Posterior cingulate gyrus (tissue), 11 donors: ENCODE data around the gene TBX10.
"Not testable (repeated sequence)": the region's sequence is repeated elsewhere in the genome, so short reads cannot be mapped to it uniquely, and the experiment has no call there.

Experiments
- DNase-seq, 10 donors: peaks; one replicate each; pipeline versions ENCODE4 v3.0.0 to v3.0.0-alpha.2; 2020 to 2021; ENCODE audit warnings: mixed read lengths in 3 of 10
- intact Hi-C: fragments of 100-400 bp; cut with DNase I; formaldehyde crosslinking; loops from one replicate; pipeline ENCODE4 v1.15.1; 2023

The TBX10 gene

DNA sequence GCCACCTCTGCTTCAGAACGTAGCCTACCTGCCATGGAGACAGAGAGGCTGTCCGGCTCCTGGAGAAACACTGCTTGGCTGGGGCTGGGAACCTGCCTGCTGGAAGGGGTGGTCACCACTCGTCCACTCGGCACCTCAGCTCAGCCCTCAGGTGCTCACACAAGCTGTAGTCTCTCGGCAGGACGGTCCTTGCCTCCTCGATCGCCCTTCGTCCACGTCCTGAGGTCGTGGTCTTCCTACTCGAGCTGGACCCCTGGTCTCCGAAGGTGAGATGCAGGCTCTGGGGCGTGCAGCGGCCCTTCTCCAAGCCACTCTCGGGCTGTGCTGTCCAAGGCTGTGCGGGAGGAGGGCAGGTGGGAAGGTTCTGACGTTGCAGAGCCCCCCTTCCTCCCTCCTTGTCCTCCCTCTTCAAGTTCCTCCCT, at the start of gene TBX10:
TBX10 (minus strand) TSS at position 326 of the 422 bp plus-strand sequence; CDS start at position 35, 291 bp downstream.
- DNase-seq: peak in 2 of 10 donors; percentile 60 to 76
- intact Hi-C loops: no loop called here

DNA sequence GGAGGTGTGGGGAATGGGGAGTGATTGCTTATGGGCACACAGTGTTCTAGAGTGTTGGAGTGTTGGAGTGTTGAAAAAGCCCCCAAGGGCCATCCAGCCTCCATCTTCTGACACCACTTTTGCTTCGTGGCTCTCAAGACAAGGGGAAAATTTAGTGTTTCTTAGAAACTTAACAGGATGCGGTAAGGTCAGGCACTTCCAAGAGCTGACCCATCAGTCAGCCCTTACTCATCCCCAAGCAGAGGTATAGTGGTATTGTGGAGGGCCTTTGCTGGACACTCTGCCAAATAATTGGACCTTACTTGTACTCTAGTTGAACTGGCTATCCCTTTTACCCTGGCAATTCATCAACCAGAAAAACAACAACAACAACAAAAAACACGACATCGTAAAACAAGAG, 49.6 kb upstream of the TBX10 start:
- intact Hi-C loops: no loop called here
- no peak for DNase-seq

DNA sequence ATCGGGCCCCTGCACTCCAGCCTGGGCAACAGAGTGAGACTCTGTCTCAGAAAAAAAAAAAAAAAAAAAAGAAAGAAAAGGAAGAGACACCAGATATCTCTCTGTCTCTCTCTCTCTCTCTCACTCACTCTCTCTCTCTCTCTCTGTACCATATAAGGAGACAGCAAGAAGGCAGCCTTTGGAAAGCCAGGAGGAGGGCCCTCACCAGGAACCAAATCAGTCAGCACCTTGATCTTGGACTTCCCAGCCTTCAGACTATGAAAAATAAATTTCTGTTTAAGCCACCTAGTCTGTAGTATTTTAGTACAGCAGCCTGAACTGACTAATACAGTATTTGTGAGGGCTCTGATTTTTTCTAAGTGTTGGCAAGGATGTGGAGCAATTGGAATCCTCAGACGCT, 48.4 kb upstream of the TBX10 start:
- intact Hi-C loops: no loop called here
- no peak for DNase-seq

DNA sequence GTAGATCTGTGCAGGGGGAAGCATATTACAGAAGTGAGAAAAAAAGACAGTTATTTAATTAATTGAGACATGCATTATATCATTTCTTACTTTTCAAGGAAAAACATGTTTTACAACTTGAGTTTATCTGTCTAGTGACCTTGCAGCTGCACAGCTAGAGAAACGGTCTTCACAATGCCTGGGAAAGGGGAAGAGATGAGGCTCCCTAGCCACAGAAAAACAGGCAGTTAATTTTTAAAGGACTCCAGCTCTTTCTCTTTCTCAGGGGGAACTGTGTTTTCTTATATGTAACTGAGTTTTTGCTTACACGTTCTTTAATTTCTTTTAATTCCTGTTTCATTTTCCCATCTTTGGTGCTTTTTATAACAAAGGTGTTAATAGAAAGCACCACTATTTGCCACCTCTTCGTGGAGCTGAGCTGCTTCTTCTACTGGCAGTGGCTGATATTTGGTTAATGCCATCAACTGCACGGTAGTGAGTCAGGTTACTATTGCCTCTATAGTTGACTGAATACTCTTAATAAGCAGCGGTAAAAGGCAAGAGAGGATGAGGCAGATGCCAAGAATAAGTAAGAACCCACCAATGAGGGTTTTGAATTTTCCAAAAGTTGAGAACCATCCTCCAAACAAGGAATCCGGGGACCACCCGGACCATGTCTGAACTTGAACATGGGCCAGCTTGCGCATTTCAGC, 46.2 kb upstream of the TBX10 start:
- peak in 1 of 10 donors; percentile 11 for DNase-seq

DNA sequence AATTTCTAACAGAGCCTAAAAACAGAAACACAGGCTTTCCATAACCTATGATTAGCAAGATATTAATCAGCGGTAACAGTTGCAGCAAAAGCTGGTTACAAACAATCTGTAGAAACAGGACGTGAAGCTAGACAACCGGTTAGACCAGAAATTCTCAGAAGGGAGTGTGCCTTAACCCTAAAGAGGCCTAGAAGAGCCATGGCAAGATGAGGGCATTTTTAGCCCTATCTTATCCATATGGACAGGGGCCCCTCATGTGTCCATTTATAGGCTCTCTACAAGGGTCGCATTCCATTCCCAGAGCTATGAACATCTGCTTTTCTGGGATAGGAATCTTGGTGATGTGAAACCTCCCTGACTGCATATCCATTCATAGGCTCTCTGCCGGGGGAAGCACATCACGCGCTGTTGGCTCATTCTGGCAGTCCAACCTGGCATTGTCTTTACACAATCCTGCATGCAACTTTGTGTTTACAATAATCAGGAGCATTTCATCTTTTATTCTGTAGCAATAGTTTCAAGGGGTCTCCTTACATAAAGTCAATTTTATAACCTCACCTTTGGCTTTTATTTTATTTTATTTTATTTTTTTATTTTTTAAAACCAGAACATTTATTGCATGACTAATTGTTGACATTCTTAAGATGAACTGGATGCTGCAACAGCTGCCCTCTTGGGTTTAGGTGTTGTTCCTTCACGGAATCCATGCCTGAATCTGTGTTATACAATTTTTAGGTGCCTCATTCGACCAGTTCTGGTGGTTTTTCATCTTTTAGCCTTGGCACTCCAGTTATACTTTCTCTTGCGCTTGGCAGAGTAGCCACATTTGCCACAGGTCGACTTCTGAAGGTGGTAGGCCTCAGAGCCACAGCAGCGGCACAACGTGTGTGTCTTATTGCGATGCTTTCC, 42.8 kb upstream of the TBX10 start:
- DNase-seq, intact Hi-C loops: not testable (repeated sequence)

More for the DNA sequence above, 46.2 kb upstream of the TBX10 start:
- intact Hi-C loops: not testable (repeated sequence)

DNA sequence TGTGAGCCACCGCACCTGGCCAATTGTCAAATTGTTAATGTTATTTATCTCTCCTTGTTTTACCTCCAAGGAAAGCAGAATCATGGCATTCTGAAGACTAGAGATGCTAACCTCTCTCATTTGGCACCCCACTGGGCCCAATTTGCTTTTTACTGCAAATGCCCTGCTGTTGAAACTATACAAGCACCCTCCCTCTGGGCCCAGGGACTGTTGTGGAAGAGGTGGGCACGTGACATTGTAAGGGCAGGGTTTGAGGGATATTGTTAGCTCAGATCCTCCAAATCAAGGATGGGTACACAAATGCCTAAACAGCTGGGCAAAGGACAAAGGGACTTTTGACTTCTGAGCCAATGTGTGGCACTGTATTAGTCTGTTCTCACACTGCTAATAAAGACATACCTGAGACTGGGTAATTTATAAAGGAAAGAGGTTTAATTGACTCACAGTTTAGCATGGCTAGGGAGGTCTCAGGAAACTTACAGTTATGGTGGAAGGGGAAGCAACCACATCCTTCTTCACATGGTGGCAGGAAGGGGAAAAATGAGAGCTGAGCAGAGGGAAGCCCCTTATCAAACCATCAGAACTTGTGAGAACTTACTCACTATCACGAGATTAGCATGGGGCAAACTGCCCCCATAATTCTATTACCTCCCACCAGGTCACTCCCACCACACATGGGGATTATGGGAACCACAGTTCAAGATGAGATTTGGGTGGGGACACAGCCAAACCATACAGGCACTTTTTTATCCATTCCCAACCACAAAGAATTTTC, 41.3 kb upstream of the TBX10 start:
- intact Hi-C loops: no loop called here
- DNase-seq: no peak

DNA sequence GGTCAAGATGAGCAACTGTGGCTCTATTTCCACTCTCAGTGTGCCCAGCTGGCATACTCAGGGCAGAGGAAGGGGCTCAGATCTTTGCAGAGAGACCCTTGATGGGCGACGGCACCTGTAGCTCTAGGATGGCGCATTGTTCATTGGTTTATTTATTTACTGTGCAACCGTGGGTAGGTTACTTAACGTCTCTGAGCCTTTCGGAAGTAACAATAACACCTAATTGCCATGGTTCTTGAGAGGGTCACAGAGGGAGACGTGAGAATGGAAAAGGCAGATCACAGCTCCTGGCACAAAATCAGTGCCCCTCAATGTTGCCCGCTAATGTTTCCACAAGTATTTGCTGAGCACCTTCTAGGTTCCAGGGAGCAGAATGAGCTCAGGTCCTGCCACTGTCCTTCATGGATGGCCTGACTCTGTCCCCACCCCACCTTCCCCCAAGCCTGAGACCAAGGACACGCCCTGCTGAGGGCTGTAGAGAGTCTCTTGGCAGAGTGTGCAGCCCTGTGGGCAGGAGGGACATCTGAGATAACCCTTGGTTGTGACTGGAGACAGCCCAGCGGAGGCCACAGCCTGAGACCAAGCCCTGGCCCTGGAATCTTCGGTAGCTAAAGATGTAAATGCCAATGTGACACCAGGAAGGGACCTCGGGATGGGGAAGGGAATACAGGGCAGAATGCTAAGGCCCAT, 35.6 kb upstream of the TBX10 start:
- DNase-seq: no peak
- intact Hi-C loops: no loop called here

DNA sequence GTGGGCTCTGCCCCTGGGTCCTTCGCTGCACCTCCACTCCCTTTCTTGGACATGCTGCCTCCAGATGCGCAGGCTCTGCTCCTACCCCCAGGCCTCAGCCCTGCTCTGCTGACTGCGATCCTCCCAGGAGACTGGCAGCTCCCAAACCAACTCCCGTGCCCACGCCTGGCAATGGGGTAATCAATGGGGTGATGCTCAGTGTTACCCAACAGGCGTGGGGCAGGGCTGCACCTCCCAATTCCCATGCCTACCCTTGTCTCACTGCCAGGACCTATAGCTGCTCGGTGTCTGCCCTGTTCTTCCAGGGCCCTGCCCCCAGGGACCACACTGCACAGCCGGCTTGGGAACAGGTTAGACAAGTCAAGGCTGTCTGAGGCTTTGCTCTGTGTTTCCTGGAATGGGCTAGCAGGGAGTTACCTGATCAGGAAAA, 34.9 kb upstream of the TBX10 start, which contains the start of gene ALDH3B2:
ALDH3B2 (minus strand) TSS at position 182 of the 430 bp plus-strand sequence. CDS start 7,688 bp downstream, outside the sequence.
- intact Hi-C loops: no loop called here
- DNase-seq: no peak

DNA sequence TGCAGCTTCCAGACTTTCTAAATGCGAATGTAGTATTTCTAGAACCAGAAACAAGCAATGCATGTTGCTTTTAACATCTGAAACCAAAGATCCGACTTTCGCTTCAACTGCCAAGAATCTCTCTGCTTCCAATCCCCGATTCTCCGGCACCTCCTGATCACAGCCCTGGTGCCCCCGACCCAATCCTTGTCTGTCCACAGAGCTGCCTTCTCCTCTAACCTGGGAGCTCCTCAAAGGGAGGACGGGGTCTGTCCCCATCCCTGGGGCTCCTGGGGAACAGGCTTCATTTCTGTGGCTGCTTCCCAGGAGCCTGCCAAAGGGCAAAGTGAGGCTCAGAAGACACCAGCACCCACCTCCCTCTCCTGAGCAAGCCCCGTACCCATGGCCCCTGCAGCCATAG, 34.3 kb upstream of the TBX10 start:
- intact Hi-C loops: no loop called here
- no peak for DNase-seq

DNA sequence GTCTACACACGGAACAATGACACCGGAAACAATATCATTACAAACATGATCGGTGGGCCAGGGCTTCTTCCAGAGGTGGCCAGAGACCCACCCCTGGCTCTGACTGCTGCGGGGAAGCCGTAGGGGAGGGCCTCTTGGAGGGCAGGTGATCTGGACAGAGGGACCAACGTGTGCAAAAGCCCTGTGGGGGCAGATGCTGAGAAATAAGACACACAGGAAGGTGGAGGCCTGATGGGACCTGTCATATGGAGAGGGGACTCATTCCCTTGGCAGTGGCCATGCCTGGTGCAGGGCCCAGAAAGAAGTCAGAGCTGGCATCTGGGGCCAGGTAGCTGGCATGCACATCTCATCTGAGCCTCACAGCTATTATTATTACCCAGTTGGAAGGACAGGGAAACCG, 33.8 kb upstream of the TBX10 start:
- no peak for DNase-seq
- intact Hi-C loops: no loop called here

DNA sequence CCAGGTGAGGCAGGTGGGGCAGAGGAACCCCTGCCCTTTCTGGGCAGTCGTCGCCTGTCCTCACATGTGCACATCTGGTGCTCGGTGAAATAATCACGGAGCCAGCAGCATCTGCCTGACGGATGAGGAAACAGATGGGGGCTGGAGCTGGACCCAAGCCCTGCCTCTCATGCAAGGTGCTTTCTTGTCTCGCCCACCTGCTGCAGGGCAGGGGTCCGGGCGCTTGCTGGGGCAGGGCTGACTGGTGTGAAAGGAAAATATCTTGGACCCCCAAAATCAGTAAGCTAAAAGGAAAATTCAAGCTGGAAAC, 31.6 kb upstream of the TBX10 start:
- intact Hi-C loops: no loop called here
- DNase-seq: peak in 1 of 10 donors; percentile 47

DNA sequence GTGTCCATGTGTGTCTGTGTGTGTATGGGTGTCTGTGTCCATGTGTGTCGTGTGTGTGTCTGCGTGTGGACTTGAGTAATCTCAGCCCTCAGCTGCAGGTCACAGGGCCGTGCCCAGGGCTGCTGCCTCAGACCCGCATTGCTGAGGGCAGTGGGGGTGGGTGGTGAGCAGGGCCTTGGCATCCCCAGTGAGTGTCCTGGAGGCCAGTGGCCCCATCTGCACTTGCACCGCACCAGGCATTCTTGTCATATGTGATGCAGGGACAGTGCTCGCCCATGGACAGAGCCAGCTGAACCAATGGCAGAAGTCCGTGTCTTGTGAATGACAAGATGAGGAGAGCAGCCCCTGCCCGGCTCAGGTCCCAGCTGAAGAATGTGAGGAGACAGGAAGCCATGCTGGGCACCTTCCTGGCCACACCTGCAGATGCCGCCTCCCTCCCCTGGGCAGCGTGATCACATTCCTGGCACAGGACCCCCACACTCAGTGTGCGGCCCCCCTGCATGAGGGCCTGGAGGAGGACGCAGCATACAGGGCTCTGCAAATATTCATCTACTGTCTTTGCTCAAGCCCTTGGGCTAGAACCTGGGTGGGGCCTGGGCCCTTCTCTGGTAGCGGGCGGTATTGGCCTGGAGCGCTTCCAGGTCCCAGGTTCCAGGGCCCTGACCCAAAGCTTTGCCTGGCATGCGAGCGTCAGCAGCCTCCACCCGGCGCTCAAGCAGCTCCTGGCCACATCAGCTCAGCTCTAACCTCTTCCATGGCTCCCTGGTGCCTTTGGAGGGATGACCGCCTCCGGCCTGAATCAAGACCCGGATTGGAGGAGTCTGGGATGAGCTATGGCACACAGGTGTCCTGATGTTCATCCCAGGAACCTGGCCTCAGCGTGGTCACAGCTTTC, 31.0 kb upstream of the TBX10 start:
- DNase-seq: peak in 2 of 10 donors; percentile 50 to 61

DNA sequence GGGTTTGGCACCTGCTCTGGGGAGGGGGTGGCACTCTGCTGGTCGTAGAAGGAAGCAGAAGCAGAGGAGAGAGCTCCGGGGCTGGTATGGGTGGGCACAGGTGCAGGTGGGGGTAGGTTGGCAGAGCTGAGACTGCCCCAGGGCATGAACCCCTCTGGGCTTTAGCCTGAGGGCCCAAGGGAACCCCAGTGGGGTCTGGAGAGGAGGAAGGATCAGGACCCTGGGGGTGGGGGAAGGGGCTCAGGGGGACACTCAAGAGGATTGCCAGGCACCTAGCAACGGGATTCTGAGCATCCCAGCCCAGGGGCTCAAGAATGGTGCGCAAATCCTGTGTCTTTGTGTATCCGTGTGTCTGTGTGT, 28.6 kb upstream of the TBX10 start:
- DNase-seq: peak in 1 of 10 donors; percentile 41
- intact Hi-C loops: no loop called here

More for the DNA sequence above, 31.0 kb upstream of the TBX10 start:
- intact Hi-C loops: no loop called here

DNA sequence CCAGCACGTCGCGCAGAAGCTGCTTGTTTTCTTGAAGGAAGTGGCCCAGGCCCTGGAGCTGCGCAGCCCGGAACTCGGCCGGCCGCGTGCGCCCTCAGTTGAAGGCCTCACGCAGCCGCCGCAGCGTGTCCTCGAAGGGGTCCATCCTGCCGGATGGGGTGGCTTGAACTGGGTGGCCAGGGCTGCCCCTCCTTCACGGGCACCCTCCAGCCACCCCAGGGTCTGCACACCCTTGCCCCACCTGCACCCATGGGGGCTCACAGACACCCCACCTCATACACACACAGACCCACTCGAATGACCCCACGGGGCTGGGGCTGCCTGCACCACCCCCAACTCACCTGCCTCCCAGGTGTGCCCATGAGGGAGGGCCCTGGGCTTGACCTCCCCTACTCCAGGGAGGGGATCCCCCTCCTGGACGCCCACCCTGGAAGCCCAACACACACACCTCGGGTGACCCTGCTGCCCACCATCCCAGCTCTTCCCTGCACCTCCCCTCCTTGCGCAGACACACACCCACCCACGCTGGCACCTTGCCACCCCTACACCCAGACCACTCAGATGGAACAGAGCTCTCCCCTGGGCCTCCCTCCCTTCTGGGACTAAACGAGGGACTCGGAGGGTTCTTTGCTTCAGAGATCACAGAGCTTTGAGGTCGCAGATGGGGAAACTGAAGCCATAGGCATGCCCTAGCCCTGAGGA, 28.1 kb upstream of the TBX10 start:
- intact Hi-C loops: no loop called here

DNA sequence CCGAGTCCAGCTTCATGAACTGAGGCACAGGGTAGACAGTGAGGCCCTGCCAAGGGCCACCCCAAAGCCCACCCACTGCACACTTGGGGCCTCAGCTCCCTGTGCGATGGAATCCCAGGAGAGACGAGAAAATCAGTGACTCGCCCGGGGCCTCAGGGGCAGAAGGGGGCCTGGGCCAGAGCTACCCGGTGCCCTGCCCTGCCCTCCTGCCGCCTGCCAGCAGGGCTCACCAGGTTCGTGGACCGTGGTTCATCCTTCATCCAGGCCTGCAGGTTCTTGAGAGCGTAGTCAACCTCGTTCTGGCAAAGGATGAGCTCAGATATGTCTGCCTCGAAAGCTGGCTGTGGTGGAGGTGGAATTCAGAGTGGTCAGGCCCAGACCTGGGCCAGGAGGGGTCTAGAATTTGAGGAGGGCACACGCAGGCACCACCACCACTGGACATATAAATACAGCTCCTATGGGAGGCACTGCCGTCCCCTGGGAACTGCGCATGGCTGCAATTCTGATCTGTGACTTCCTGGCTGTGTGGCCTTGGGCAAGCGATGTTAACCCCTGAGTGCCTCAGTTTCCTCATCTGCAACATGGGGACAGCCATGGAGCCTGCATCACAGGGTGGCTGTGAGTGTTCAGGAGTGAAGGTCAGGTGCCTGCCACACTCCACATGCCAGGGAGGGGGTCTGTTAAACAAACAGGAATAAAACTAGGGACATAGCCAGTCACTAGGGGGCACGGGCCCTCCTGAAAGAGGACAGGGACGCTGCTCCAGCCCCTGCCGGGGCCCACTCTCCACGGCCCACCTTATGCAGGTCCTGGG, 27.3 kb upstream of the TBX10 start:
- peak in 2 of 10 donors; percentile 58 to 78 for DNase-seq
- intact Hi-C loops: no loop called here

More for the DNA sequence above, 28.1 kb upstream of the TBX10 start:
- DNase-seq: peak in 1 of 10 donors; percentile 66

DNA sequence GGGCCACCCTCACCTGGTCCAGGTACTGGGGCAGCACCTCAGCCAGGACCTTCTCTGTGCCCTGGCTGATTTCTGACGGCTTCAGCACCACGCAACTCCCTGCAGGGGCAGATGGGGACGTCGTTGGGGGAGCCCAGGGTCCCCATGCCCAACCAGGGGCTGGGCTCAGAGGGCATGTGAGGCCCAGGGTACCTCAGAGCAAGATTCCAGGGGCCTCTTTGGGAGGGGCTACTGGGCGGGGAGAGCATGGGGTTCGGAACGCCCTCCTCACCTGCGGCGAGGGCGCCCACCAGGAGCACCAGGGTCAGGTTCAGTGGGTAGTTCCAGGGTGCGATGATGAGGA, 26.7 kb upstream of the TBX10 start:
- intact Hi-C loops: no loop called here
- peak in 1 of 10 donors; percentile 51 for DNase-seq

DNA sequence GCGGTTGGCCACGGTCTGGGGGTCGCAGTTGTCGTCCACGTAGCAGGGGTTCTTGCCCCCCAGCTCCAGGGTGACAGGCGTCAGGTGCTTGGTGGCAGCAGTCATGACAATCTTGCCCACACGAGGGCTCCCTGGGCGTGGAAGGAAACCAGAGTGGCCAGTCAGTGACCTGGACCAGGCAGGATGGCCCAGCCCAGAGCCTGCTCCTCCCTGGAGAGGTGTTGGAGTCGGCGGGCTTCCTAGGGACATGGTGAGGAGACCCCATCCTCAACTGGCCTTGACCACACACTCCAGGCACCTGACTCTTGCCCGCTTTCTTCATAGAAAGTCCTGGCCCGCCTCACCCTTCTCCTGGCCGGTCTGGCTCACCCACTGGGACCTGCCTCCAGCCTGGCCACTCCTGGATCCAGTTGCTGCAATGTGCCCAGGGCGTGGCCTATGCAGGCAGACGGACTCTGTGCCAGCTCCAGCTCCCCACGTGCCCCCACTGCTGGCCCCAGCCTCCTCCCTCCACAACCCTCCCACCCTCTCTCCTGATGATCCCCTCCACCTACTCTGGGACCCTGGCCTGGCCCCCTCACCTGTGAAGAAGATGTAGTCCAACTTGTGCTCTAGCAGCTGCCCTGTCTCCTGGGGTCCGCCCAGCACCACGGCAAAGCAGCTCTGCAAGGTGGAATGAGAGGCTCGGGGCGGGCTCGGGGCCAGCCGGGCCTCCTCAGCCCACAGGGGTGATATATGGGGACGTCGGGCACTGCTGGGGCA, 26.2 kb upstream of the TBX10 start:
- peak in 1 of 10 donors; percentile 60 for DNase-seq
- intact Hi-C loops: no loop called here
